ENCODE results near the gene FGF14.

FGF14 gene

GRCh38 chr13:102374233-102374632 lies 27.6 kb downstream of the FGF14 start:
- no peaks in the 10 kb centered on the region for H3K27me3 ChIP-seq (ENCODE audit: insufficient read depth, poor library complexity, severe bottlenecking)
- no peak for ATAC-seq (ENCODE audit: low read depth)
- TF ChIP-seq CTCF (IDR thresholded peaks at IDR 0.05; ENCODE audit: poor library complexity, severe bottlenecking): no peak
- H3K4me1 ChIP-seq (ENCODE audit: insufficient read depth, poor library complexity, severe bottlenecking): no peaks in the 10 kb centered on the region
- H3K4me3 ChIP-seq (ENCODE audit: severe bottlenecking): no peak overlapping the region
- DNase-seq (ENCODE audit: low spot score): no peak
- no peaks in the 10 kb centered on the region for H3K36me3 ChIP-seq (ENCODE audit: low read depth)
- no peaks in the 10 kb centered on the region for H3K9me3 ChIP-seq (ENCODE audit: severe bottlenecking)
- H3K27ac ChIP-seq (ENCODE audit: poor library complexity, severe bottlenecking): no peak overlapping the region

- Histone ChIP-seq H3K4me3 (ENCODE audit: severe bottlenecking) (no peak overlapping the region), H3K27me3 (ENCODE audit: insufficient read depth, poor library complexity, severe bottlenecking) (no peaks in the 10 kb centered on the region), H3K27ac (ENCODE audit: poor library complexity, severe bottlenecking) (no peak overlapping the region), H3K36me3 (ENCODE audit: low read depth) (no peaks in the 10 kb centered on the region), H3K4me1 (ENCODE audit: insufficient read depth, poor library complexity, severe bottlenecking) (no peaks in the 10 kb centered on the region), H3K9me3 (ENCODE audit: severe bottlenecking) (no peaks in the 10 kb centered on the region)
- ATAC-seq (ENCODE audit: low read depth) (no peak), DNase-seq (ENCODE audit: low spot score) (no peak)
- TF ChIP-seq CTCF (IDR thresholded peaks at IDR 0.05; ENCODE audit: poor library complexity, severe bottlenecking): no peak
Measured at GRCh38 chr13:102373221-102373620, 28.6 kb downstream of the FGF14 start.

GRCh38 chr13:102369302-102369701 lies 32.5 kb downstream of the FGF14 start:
- no peaks in the 10 kb centered on the region for H3K4me1 ChIP-seq (ENCODE audit: insufficient read depth, poor library complexity, severe bottlenecking)
- H3K9me3 ChIP-seq (ENCODE audit: severe bottlenecking): no peaks in the 10 kb centered on the region
- no peak overlapping the region for H3K27ac ChIP-seq (ENCODE audit: poor library complexity, severe bottlenecking)
- H3K36me3 ChIP-seq (ENCODE audit: low read depth): no peaks in the 10 kb centered on the region
- H3K4me3 ChIP-seq (ENCODE audit: severe bottlenecking): no peak overlapping the region
- ATAC-seq (ENCODE audit: low read depth) (no peak), DNase-seq (ENCODE audit: low spot score) (no peak)
- TF ChIP-seq CTCF (IDR thresholded peaks at IDR 0.05; ENCODE audit: poor library complexity, severe bottlenecking): no peak
- no peaks in the 10 kb centered on the region for H3K27me3 ChIP-seq (ENCODE audit: insufficient read depth, poor library complexity, severe bottlenecking)

- no peak for DNase-seq (ENCODE audit: low spot score)
- Histone ChIP-seq H3K27ac (ENCODE audit: poor library complexity, severe bottlenecking) (no peak overlapping the region), H3K27me3 (ENCODE audit: insufficient read depth, poor library complexity, severe bottlenecking) (no peaks in the 10 kb centered on the region), H3K4me1 (ENCODE audit: insufficient read depth, poor library complexity, severe bottlenecking) (no peaks in the 10 kb centered on the region), H3K4me3 (ENCODE audit: severe bottlenecking) (no peak overlapping the region), H3K36me3 (ENCODE audit: low read depth) (no peaks in the 10 kb centered on the region), H3K9me3 (ENCODE audit: severe bottlenecking) (no peaks in the 10 kb centered on the region)
- no peak for ATAC-seq (ENCODE audit: low read depth)
- no peak for TF ChIP-seq CTCF (IDR thresholded peaks at IDR 0.05; ENCODE audit: poor library complexity, severe bottlenecking)
Measured at GRCh38 chr13:102367836-102368235, 34.0 kb downstream of the FGF14 start.

GRCh38 chr13:102361113-102361512 lies 40.7 kb downstream of the FGF14 start:
- Histone ChIP-seq H3K9me3 (ENCODE audit: severe bottlenecking) (no peaks in the 10 kb centered on the region), H3K36me3 (ENCODE audit: low read depth) (no peaks in the 10 kb centered on the region), H3K27ac (ENCODE audit: poor library complexity, severe bottlenecking) (no peak overlapping the region), H3K4me1 (ENCODE audit: insufficient read depth, poor library complexity, severe bottlenecking) (no peaks in the 10 kb centered on the region), H3K27me3 (ENCODE audit: insufficient read depth, poor library complexity, severe bottlenecking) (no peaks in the 10 kb centered on the region), H3K4me3 (ENCODE audit: severe bottlenecking) (no peak overlapping the region)
- DNase-seq (ENCODE audit: low spot score): no peak
- no peak for ATAC-seq (ENCODE audit: low read depth)
- no peak for TF ChIP-seq CTCF (IDR thresholded peaks at IDR 0.05; ENCODE audit: poor library complexity, severe bottlenecking)
